NCI-H1092 treated with DMSO at 0.1 percent for 48 hours (cell line): Measurements from ENCODE around the gene ASCC1.
"Not testable (repeated sequence)": the region's sequence is repeated elsewhere in the genome, so short reads cannot be mapped to it uniquely, and the experiment has no call there.

Experiments
- DNase-seq: peaks from one replicate; lab custom pipeline; 2025; lab: John Stamatoyannopoulos, UW

Gene ASCC1

GRCh38 chr10:72170263-72170662 is 45.8 kb downstream of the ASCC1 start:
- DNase-seq: no peak

- DNase-seq: no peak
These were observed 49.0 kb downstream of the ASCC1 start for GRCh38 chr10:72167118-72167517.

GRCh38 chr10:72164617-72165016 is 51.5 kb downstream of the ASCC1 start:
- DNase-seq: no peak

- no peak for DNase-seq
These were observed 53.1 kb downstream of the ASCC1 start for GRCh38 chr10:72162978-72163377.

- DNase-seq: no peak
These were observed 57.9 kb downstream of the ASCC1 start for GRCh38 chr10:72158176-72158575.

- DNase-seq: no peak
These were observed 59.9 kb downstream of the ASCC1 start for GRCh38 chr10:72156223-72156622.

- DNase-seq: no peak
These were observed 63.8 kb downstream of the ASCC1 start for GRCh38 chr10:72152286-72152685.

GRCh38 chr10:72150746-72151478 is 65.2 kb downstream of the ASCC1 start:
- not testable (repeated sequence) for DNase-seq

- not testable (repeated sequence) for DNase-seq
These were observed 68.8 kb downstream of the ASCC1 start for GRCh38 chr10:72147324-72147584.

- no peak for DNase-seq
These were observed 69.3 kb downstream of the ASCC1 start for GRCh38 chr10:72146559-72147323.

GRCh38 chr10:72146071-72146470 is 70.0 kb downstream of the ASCC1 start:
- no peak for DNase-seq

GRCh38 chr10:72145657-72146056 is 70.4 kb downstream of the ASCC1 start:
- DNase-seq: no peak

GRCh38 chr10:72140850-72141249 is 75.2 kb downstream of the ASCC1 start:
- no peak for DNase-seq

- DNase-seq: no peak
These were observed 75.9 kb downstream of the ASCC1 start for GRCh38 chr10:72140174-72140573.

GRCh38 chr10:72137583-72137982 is 78.5 kb downstream of the ASCC1 start:
- DNase-seq: no peak

GRCh38 chr10:72136225-72136624 is 79.9 kb downstream of the ASCC1 start:
- not testable (repeated sequence) for DNase-seq

GRCh38 chr10:72134785-72135767 is 81.0 kb downstream of the ASCC1 start:
- DNase-seq: no peak

GRCh38 chr10:72133517-72133916 is 82.6 kb downstream of the ASCC1 start:
- no peak for DNase-seq

- no peak for DNase-seq
These were observed 83.2 kb downstream of the ASCC1 start for GRCh38 chr10:72132854-72133253.

- no peak for DNase-seq
These were observed 88.5 kb downstream of the ASCC1 start for GRCh38 chr10:72127571-72127970.

GRCh38 chr10:72126872-72127232 is 89.2 kb downstream of the ASCC1 start:
- no peak for DNase-seq

GRCh38 chr10:72126184-72126871 is 89.7 kb downstream of the ASCC1 start:
- DNase-seq: no peak
